ENCODE measurements around the gene CENPN.
A peak's percentile ranks its signal among the peaks of the same experiment; 100 is the strongest.

Gene CENPN

GRCh38 chr16:80992676-80993293 is 14.2 kb upstream of the CENPN start:
- no peak for DNase-seq

- peak; percentile 51 for DNase-seq
Observed at GRCh38 chr16:80993307-80993706, 13.7 kb upstream of the CENPN start.

GRCh38 chr16:80993834-80994233 is 13.2 kb upstream of the CENPN start:
- no peak for DNase-seq

- DNase-seq, result no peak
Observed at GRCh38 chr16:80994451-80994850, 12.6 kb upstream of the CENPN start.

- no peak for DNase-seq
Observed at GRCh38 chr16:80996688-80997138, 10.3 kb upstream of the CENPN start.

GRCh38 chr16:80997139-80997798 is 9.7 kb upstream of the CENPN start:
- DNase-seq, result peak; percentile 44

- no peak for DNase-seq
Observed at GRCh38 chr16:80997964-80998620, 8.9 kb upstream of the CENPN start.

GRCh38 chr16:81000873-81001272 is 6.1 kb upstream of the CENPN start:
- DNase-seq, result no peak

- DNase-seq, result no peak
Observed at GRCh38 chr16:81001330-81001729, 5.7 kb upstream of the CENPN start.

GRCh38 chr16:81003064-81003463 is 4.0 kb upstream of the CENPN start:
- no peak for DNase-seq

GRCh38 chr16:81003610-81004460 is 3.2 kb upstream of the CENPN start:
- DNase-seq, result no peak

- peak; percentile 90 for DNase-seq
Observed at GRCh38 chr16:81004646-81005353, 2.2 kb upstream of the CENPN start.

- peak; percentile 32 for DNase-seq
Observed at GRCh38 chr16:81005610-81006161, 1.3 kb upstream of the CENPN start.

GRCh38 chr16:81006211-81006812 is 702 bp upstream of the CENPN start:
- peak; percentile 83 for DNase-seq

GRCh38 chr16:81008505-81008789 is 1.4 kb downstream of the CENPN start:
- no peak for DNase-seq

- no peak for DNase-seq
Observed at GRCh38 chr16:81012974-81013373, 6.0 kb downstream of the CENPN start.

- DNase-seq, result no peak
Observed at GRCh38 chr16:81014672-81015071, 7.7 kb downstream of the CENPN start.

- DNase-seq, result no peak
Observed at GRCh38 chr16:81018496-81018895, 11.5 kb downstream of the CENPN start.

- no peak for DNase-seq
Observed at GRCh38 chr16:81026429-81026828, 19.4 kb downstream of the CENPN start.

- no peak for DNase-seq
Observed at GRCh38 chr16:81029930-81030604, 23.1 kb downstream of the CENPN start.

GRCh38 chr16:81035398-81035974 is 28.5 kb downstream of the CENPN start, which contains the start of gene ATMIN:
TSS of gene ATMIN (plus strand) at chr16:81035842. CDS start at chr16:81035871, 29 bp downstream.
- peak; percentile 89 for DNase-seq
